ENCODE data around the gene CSTB.

Gene CSTB

DNA sequence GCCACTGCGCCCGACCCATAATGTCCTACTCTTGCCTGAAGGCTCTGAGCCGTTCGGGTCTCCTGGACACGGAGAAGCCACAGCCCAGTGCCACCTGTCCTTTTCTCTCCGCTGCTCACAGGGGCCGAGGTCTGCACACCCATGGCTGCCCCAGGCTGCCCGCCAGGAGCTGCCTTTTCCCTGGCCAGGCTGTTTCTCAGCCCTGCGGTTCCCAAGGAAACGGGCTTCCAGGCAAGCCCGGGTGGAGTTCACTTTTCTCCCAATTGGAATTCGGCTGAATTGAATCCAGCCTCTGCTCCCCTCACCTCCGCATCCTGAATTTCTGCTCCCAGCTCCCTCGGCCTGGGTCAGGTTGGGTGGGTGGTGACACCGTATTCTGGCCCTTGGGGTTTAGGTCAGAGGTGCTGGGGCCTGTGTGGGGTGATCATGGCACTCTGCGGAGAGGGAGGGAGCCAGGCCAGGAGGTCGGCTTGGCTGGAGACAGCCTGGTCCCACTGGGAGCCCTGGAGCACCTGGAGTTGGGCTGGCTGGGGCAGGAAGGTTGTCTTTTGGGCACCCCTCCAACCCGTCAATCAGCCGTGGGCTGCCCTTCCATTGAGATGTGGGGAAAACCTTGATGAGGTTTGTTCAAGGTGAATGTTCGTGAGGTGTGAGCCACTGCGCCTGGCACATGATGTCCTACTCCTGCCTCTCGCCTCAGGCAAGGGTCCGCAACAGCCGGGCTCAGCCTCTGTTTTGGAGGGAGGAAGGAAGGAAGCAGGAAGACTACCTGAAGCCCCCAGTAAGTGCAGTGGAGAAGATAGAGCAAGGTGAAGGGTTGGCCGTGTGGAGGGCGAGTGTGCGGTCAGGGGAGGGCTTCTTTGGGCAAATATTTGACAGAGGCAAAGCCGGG is 38.4 kb upstream of the CSTB start:
- H3K4me3 ChIP-seq (ENCODE audit: low read depth, low read length) = no peak overlapping the region
- no peak for DNase-seq (ENCODE audit: low read depth)
- TF ChIP-seq MYC (IDR thresholded peaks at IDR 0.05; ENCODE audit: low read depth, low read length) (no peak), POLR2A (IDR thresholded peaks at IDR 0.05; ENCODE audit: extremely low read depth, insufficient read length) (no peak)
- TF ChIP-seq, protein P1, sequence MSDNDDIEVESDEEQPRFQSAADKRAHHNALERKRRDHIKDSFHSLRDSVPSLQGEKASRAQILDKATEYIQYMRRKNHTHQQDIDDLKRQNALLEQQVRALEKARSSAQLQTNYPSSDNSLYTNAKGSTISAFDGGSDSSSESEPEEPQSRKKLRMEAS (IDR thresholded peaks at IDR 0.05; ENCODE audit: low read depth, low read length) = no peak
- TF ChIP-seq, protein P2, sequence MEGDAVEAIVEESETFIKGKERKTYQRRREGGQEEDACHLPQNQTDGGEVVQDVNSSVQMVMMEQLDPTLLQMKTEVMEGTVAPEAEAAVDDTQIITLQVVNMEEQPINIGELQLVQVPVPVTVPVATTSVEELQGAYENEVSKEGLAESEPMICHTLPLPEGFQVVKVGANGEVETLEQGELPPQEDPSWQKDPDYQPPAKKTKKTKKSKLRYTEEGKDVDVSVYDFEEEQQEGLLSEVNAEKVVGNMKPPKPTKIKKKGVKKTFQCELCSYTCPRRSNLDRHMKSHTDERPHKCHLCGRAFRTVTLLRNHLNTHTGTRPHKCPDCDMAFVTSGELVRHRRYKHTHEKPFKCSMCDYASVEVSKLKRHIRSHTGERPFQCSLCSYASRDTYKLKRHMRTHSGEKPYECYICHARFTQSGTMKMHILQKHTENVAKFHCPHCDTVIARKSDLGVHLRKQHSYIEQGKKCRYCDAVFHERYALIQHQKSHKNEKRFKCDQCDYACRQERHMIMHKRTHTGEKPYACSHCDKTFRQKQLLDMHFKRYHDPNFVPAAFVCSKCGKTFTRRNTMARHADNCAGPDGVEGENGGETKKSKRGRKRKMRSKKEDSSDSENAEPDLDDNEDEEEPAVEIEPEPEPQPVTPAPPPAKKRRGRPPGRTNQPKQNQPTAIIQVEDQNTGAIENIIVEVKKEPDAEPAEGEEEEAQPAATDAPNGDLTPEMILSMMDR (IDR thresholded peaks at IDR 0.05; ENCODE audit: low read depth, low read length) = no peak

DNA sequence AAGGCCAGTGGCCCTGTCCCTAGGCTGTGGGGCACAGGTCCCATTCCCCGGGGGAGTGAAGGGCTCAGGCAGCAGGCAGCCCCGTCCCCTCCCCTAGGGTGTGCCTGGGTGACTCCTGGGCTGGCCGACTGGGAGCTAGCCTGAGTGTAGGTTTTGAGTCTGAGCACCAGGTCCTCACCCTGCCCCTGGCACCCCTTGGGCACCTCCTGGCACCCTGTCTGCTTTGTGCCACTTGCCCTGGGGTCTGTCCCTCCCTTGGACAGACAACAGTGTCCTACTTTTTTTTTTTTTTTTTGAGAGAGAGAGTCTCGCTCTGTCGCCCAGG is 37.5 kb upstream of the CSTB start:
- TF ChIP-seq POLR2A (IDR thresholded peaks at IDR 0.05; ENCODE audit: extremely low read depth, insufficient read length) (no peak), MYC (IDR thresholded peaks at IDR 0.05; ENCODE audit: low read depth, low read length) (no peak)
- TF ChIP-seq, protein P1 (IDR thresholded peaks at IDR 0.05; ENCODE audit: low read depth, low read length) = no peak
- TF ChIP-seq, protein P2 (IDR thresholded peaks at IDR 0.05; ENCODE audit: low read depth, low read length) = no peak
- no peak overlapping the region for H3K4me3 ChIP-seq (ENCODE audit: low read depth, low read length)
- DNase-seq (ENCODE audit: low read depth) = no peak

DNA sequence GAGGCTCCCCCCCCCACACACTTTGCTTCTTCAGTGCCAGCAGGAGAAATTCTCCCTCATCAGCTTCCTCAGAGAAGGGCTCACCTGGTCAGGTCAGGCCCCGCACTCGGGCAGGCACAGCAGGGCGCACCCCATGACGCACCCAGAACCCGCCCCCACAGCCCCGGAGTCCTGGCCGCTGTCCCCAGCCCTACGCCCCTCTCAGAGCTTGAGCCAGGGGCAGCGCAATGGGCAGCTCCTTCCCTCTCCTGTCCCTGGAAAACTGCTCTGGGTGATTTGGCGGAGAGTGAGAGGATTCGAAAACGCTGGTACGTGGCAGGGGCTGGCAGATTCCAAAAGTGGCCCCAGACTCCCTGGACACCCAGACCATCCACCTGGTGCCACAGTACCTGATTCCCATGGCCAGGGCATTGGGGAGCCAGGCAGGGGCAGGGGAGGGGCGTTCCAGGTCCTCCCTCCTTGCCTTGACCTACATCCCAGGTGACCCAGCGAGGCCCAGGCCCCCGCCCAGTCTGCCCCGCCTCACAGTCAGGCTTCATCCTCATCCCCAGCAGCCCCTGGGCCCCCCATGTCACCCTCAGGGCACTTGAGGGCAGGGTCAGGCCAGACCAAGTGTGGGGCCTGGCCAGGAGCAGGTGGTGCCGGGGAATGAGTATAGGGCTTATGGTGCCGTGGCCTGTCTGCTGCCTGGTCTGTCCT is 37.0 kb upstream of the CSTB start:
- TF ChIP-seq POLR2A (IDR thresholded peaks at IDR 0.05; ENCODE audit: extremely low read depth, insufficient read length) (no peak), MYC (IDR thresholded peaks at IDR 0.05; ENCODE audit: low read depth, low read length) (no peak)
- TF ChIP-seq, protein P1 (IDR thresholded peaks at IDR 0.05; ENCODE audit: low read depth, low read length) = no peak
- TF ChIP-seq, protein P2 (IDR thresholded peaks at IDR 0.05; ENCODE audit: low read depth, low read length) = no peak
- no peak overlapping the region for H3K4me3 ChIP-seq (ENCODE audit: low read depth, low read length)
- DNase-seq (ENCODE audit: low read depth) = no peak

DNA sequence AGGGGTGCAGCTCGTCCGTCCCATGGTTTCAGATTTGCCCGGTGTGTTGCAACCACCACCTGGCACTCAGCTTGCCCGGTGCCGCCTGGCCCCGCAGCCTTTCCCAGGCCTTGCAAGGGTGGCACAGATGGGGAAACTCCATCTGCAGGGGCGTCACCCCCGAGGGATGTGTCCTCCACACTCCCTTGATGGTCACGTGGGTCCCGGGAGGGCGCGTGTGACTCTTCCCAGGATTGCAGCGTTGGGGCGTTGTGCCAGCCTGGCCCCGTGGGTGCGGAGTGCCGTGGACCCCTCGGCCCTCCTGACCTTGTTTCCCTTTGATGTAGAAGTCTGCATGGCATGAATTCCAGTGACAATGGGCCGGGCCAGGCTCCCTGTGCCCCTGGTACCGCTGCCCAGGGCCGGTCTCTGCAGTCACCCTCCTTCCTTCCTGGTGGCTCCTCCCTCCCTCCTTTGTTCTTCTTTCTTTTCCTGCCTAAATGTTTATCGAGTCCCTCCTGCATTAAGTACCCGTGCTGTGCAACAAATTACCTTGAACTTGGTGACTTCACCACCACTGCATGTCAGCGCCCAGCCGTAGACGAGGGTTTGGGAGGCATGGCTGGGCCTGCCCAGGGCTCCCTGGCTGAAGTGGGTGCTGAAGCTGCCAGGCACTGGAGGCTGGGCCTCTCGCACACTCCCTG is 36.2 kb upstream of the CSTB start:
- peak overlapping the region; percentile 11 for H3K4me3 ChIP-seq (ENCODE audit: low read depth, low read length)
- peak; percentile 64 for DNase-seq (ENCODE audit: low read depth)
- TF ChIP-seq POLR2A (IDR thresholded peaks at IDR 0.05; ENCODE audit: extremely low read depth, insufficient read length) = no peak
- TF ChIP-seq, protein P1 (IDR thresholded peaks at IDR 0.05; ENCODE audit: low read depth, low read length) = no peak
- no peak for TF ChIP-seq MYC (IDR thresholded peaks at IDR 0.05; ENCODE audit: low read depth, low read length)

DNA sequence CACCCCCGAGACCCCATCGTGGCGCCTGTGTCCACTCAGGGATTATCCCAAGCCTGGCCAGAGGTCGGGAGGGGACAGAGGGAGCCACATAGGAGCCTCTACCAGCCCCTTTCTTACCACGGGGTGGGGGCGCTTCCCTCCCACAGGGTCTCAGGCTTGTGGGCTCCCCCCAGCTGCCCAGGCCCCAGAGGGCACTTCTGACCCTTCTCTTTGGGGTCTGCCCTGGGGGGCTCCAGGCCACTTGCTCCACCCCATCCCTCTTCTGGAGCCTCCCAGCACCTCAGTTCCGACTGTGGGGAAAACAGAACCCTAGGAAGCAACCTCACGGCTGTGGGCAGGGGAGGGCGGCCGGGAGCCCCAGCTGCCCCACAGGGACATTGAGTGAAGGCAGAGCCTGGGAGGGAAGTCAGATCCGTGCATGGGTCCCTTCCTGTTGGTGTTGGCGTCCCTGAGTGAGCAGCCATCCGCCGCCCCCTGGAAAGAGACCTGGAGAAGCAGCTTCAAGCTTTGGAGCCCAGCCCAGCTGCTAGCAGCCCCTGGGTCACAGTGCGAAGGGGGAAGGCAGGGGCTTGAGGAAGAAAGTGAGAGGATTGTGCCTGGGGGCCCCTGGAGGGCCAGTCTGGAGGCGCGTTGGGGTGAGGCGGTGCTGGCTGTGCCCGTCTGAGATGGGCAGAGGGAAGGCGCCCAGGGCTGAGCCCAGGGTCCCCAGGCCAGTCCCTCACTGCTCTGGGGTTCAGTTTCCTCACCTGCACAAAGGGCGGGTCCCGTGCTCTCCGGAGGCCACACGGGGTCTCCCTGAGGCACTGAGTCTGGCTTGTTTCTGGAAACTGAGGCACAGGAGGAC is 35.4 kb upstream of the CSTB start:
- TF ChIP-seq, protein P2 (IDR thresholded peaks at IDR 0.05; ENCODE audit: low read depth, low read length) = no peak
- TF ChIP-seq POLR2A (IDR thresholded peaks at IDR 0.05; ENCODE audit: extremely low read depth, insufficient read length) (no peak), MYC (IDR thresholded peaks at IDR 0.05; ENCODE audit: low read depth, low read length) (no peak)
- TF ChIP-seq, protein P1 (IDR thresholded peaks at IDR 0.05; ENCODE audit: low read depth, low read length) = no peak
- no peak overlapping the region for H3K4me3 ChIP-seq (ENCODE audit: low read depth, low read length)
- DNase-seq (ENCODE audit: low read depth) = peak; percentile 54
